ENCODE results near the gene CLDN22.
"Not testable (repeated sequence)": the region's sequence is repeated elsewhere in the genome, so short reads cannot be mapped to it uniquely, and the experiment has no call there.

CLDN22 gene

GRCh38 chr4:183347146-183347545 is 27.1 kb upstream of the CLDN22 start:
- DNase-seq (ENCODE audit: low spot score): no peak

GRCh38 chr4:183345261-183345660 is 25.2 kb upstream of the CLDN22 start:
- DNase-seq (ENCODE audit: low spot score): no peak

- DNase-seq (ENCODE audit: low spot score): no peak
Observed at GRCh38 chr4:183344523-183345255, 24.6 kb upstream of the CLDN22 start.

DNA sequence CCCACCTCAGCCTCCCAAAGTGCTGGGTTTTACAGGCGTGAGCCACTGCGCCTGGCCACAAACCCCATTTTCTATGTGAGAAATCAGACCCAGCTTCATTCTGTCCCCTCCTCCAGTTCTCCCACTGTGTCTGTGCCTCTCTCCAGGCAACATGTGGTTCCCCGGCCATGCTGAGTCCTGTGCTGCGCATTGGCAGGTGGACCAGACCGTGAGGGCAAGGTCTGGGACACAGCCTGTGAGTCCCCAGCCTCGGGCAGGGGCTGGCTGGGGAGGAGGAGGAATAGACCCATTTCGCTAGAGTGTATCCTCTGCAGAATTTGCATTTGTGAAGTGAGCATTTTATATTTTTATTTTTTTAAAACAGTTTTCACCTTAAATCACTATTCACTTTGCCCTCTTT is 23.7 kb upstream of the CLDN22 start:
- no peak for DNase-seq (ENCODE audit: low spot score)

DNA sequence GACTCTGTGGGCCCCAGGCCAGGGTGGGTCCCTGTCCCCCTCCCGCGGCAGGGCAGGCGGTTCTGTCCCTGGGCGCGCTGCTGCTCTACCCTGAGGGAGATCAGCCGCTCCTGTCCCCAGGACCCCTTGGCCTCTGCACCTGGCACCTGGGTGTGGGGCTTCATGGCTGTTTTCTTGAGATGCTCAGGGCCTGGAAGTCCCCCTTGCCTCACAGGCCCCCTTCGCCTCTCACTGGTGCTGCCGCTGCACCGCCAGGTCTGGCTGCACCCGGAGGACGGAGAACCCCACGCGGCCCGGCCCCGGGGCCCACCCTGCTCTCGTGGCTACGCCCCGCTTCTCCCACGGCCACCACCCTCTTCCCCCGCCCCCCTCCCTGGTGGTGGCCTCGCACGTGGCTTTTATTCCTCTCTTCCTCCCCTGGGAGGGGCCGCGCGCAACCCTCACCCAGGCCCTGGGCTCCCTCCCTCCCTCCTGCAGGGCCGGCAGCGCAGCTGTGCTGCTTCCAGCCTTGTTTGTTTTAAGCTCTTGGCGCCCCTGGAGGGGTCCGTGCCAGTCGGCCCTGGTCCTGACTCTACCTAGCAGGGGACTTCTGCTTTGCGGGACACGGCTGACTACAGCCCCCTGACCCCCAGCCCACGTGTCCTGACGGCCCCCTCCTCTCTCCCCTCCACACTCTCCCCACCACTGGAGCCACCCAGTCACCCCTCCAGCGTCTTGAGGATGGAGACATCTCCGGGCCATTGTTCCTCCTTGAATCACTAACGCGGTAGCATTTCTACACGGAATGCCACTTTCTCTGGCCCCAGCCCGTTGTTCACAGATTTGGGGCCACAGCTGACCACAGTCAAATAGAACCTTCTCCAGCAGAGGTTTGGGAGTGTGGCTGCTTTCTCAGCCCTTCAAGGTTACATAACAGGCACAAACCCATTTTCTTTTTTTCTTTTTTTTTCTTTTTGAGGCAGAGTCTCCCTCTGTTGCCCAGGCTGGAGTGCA is 22.8 kb upstream of the CLDN22 start:
- no peak for DNase-seq (ENCODE audit: low spot score)

- peak; percentile 26 for DNase-seq (ENCODE audit: low spot score)
Observed at GRCh38 chr4:183337833-183338232, 17.8 kb upstream of the CLDN22 start.

GRCh38 chr4:183337349-183337748 is 17.3 kb upstream of the CLDN22 start:
- DNase-seq (ENCODE audit: low spot score): peak; percentile 33

DNA sequence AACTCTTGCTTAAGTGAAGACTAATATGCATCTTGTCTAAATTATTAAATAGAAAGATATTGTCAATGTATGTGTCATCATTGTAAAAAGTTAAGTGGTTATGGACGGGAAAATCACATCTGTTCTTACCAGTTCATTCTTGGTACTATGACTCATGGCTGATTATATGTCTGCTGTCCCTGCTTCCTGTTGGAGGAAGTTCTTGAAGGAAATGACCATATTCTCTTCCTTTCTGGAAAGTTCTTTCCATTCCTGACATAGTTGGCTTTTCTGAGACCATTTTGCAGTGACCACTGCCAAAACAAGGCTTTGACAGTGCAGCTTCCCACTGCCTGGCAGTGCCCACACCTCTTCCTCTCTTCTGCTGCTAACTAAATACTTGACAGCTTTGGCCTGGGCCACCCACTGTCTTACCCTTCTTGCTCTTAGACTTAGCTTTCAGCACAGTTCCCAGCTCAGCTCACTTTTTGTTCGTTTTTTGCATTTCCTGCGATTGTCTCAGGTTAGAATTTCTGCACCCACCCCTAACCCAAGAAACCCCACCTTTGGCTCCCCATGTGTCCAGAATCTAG is 15.4 kb upstream of the CLDN22 start:
- DNase-seq (ENCODE audit: low spot score): peak; percentile 14

GRCh38 chr4:183333983-183334382 is 13.9 kb upstream of the CLDN22 start:
- no peak for DNase-seq (ENCODE audit: low spot score)

DNA sequence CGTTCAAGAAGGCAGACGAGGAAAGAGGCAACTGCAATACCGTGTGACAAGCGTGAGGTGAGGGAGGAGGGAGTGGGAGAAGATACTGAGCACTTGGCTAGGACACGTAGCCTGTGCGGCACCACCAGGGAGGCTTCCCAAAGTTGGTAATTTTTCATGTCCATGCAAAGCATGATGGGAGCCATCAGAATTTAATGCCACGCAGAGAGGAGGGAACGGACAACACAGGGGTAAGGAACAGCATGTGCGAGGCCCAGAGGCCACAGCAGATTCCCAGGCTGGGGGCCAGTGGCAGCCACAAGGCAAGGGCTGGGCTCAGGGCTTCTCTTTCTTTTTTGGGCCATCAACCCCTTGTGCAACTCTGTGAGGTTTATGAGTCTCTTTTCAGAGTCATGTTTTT is 13.1 kb upstream of the CLDN22 start:
- DNase-seq (ENCODE audit: low spot score): peak; percentile 27

GRCh38 chr4:183332447-183332846 is 12.4 kb upstream of the CLDN22 start:
- DNase-seq (ENCODE audit: low spot score): no peak

DNA sequence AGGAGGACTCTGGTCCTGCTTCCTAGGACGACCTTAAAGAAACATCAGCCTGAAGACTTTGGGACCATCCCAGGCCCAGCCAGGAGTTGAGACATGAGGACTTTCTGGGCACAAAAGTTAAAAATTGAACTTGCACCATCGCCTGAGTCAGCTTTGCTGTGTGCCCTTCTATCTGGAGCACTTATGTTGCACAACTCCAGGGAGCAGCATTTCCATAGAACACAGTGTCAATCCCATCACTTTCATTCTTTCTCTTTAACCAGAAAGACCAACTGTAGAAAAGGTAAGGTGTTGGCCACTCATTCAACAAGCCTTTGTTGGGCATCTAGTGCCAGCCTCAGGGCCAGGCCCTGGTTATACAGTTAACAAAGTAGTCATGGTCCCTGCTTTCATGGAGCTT is 10.8 kb upstream of the CLDN22 start:
- DNase-seq (ENCODE audit: low spot score): no peak

GRCh38 chr4:183329954-183330742 is 10.1 kb upstream of the CLDN22 start:
- no peak for DNase-seq (ENCODE audit: low spot score)

DNA sequence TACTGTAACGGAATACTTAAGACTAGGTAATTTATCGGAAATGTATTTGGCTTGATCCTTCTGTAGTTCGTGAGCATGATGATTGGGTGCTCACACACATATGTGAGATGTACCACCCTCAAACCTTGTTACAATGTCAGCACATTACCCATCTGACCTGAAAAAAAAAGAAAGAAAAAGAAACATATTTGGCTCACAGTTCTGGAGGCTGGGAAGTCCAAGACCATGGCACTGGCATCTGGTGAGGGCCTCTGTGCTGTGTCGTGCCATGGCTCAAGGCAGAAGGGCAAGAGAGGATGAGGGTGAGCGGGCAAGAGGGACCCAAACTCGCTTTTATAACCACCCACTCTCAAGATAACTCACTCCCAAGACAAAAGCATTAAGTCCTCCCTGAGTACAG is 9.2 kb upstream of the CLDN22 start:
- DNase-seq (ENCODE audit: low spot score): no peak

DNA sequence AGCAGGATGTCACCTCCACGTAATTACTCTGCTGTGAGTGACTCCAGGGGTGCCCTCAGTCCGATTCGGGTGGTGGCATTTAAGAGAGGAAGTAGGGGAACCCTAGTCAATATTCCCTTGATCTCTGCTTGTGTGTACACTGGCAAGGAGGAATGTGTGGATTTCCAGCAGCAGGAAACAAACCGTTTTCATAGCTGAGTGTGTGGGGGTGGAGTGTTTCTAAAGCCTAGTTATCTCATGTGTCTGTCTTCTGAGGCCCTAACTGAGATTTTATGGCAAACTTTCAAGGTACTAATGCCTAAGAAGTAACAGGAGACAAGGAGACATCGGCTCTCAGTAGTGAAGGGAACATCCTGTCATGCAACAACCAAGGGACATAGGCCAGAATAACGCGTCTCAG is 8.8 kb upstream of the CLDN22 start:
- peak; percentile 19 for DNase-seq (ENCODE audit: low spot score)

DNA sequence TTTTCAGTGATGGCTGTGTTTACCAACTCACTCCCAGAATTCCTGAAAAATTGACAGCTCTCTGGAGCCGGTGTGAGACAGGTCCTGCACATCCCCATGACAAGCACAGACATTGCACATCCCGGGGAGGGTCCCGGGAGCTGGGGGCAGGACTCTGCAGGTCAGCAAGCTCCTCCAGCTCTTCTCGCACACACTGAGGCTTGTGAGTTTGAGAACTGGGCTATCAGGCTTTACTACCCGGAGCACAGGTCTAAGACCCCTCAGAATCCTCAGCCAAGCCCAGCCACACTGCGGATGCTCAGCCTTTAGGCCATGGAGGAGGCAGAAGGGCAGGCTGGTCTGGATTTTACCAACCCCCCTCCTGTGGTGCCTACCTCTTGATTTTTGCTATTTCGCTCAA is 7.8 kb upstream of the CLDN22 start:
- no peak for DNase-seq (ENCODE audit: low spot score)

GRCh38 chr4:183326853-183327252 is 6.8 kb upstream of the CLDN22 start:
- no peak for DNase-seq (ENCODE audit: low spot score)

GRCh38 chr4:183326387-183326786 is 6.3 kb upstream of the CLDN22 start:
- not testable (repeated sequence) for DNase-seq (ENCODE audit: low spot score)

- no peak for DNase-seq (ENCODE audit: low spot score)
Observed at GRCh38 chr4:183324619-183325018, 4.5 kb upstream of the CLDN22 start.

DNA sequence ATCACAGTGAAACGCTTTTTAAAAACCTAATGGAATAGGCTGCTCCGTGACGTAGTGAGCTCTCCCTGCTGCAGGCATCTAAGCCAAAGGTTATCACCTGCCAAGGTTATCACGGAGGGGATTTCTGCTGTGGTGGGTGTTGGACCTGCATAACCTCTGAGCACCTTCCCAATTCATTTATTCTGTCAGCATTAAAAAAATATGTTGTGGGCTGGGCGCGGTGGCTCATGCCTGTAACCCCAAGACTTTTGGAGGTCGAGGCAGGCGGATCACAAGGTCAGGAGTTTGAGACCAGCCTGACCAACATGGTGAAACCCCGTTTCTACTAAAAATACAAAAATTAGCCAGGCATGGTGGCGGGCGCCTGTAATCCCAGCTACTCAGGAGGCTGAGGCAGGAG is 4.0 kb upstream of the CLDN22 start:
- not testable (repeated sequence) for DNase-seq (ENCODE audit: low spot score)

- DNase-seq (ENCODE audit: low spot score): no peak
Observed at GRCh38 chr4:183323295-183323694, 3.2 kb upstream of the CLDN22 start.

DNA sequence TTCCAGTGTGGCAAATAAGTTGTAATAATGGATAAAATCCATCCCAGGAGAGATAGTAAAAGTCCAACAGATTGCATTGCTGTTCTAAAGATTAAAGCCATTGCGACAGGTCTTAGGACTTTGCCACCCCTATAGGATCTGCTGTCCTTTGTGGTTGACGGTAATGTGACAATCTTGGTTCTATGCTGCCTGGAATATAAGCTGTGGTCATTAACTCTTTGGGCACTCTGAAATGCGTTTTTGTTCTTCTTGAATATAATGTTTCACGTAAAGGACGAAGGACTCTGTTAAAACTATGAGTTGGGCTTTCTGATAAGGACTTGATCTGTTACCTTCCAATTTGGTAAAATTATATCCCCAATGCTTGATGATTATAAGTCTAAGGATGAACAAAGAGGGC is 2.2 kb upstream of the CLDN22 start, which contains the start of gene CLDN24:
CLDN24 (minus strand) TSS at position 101 of the 400 bp plus-strand sequence; CDS start at position 101, 0 bp downstream.
- DNase-seq (ENCODE audit: low spot score): no peak

All from ecto neural progenitor cell (in vitro differentiated cells).